OCI-LY1 (cell line): Measurements from ENCODE around the gene BAHD1.
A peak's percentile ranks its signal among the peaks of the same experiment; 100 is the strongest.

Source experiments
- H2AFZ ChIP-seq: fragments of 200-600 bp; sonication (generic), shearing (Covaris generic); 2 replicates; pipeline ENCODE4 v1.6.0; 2014; ENCODE audit warnings: antibody characterized with exemption, mild to moderate bottlenecking, low read length
- H3F3A ChIP-seq: fragments of 200-600 bp; sonication (generic), shearing (Covaris generic); 2 replicates; pipeline ENCODE4 v1.6.0; 2014; ENCODE audit warnings: mild to moderate bottlenecking, antibody characterized with exemption, low read length, moderate library complexity; ENCODE audit not compliant: insufficient read depth
- H3K27ac ChIP-seq: fragments of 200-600 bp; sonication (generic); 2 replicates; pipeline ENCODE4 v1.5.1; 2014; ENCODE audit warnings: low read length, mixed run types, mild to moderate bottlenecking, low read depth; ENCODE audit not compliant: poor library complexity, severe bottlenecking
- H3K27me3 ChIP-seq: fragments of 200-600 bp; sonication (generic); 2 replicates; pipeline ENCODE4 v1.6.0; 2014; ENCODE audit warnings: antibody characterized with exemption, mild to moderate bottlenecking, low read length, moderate library complexity; ENCODE audit not compliant: insufficient read depth
- H3K36me3 ChIP-seq: fragments of 200-600 bp; sonication (generic); 2 replicates; pipeline ENCODE4 v1.6.1; 2014; ENCODE audit warnings: mild to moderate bottlenecking, antibody characterized with exemption, low read length, moderate library complexity, mixed read lengths; ENCODE audit not compliant: insufficient read depth
- H3K4me1 ChIP-seq: fragments of 200-600 bp; sonication (generic); 2 replicates; pipeline ENCODE4 v1.5.1; 2014; ENCODE audit warnings: mild to moderate bottlenecking, low read length, moderate library complexity; ENCODE audit not compliant: insufficient read depth, severe bottlenecking
- H3K4me2 ChIP-seq: fragments of 200-600 bp; sonication (generic), shearing (Covaris generic); 2 replicates; pipeline ENCODE4 v1.6.1; 2014; ENCODE audit warnings: low read length
- H3K4me3 ChIP-seq: fragments of 200-600 bp; sonication (generic); 2 replicates; pipeline ENCODE4 v1.5.1; 2014; ENCODE audit warnings: low read length, low read depth, mild to moderate bottlenecking, mixed read lengths; ENCODE audit not compliant: poor library complexity, severe bottlenecking
- H3K79me2 ChIP-seq: fragments of 200-600 bp; shearing (Covaris generic); 2 replicates; pipeline ENCODE4 v1.6.1; 2016; ENCODE audit warnings: mixed run types, low read length, mixed read lengths; ENCODE audit not compliant: insufficient read depth
- H3K9ac ChIP-seq: fragments of 200-600 bp; sonication (generic), shearing (Covaris generic); 2 replicates; pipeline ENCODE4 v1.6.1; 2014; ENCODE audit warnings: mild to moderate bottlenecking, low read length, mixed read lengths
- H3K9me2 ChIP-seq: fragments of 200-600 bp; sonication (generic), shearing (Covaris generic); 2 replicates; pipeline ENCODE4 v1.6.1; 2014; ENCODE audit warnings: low read depth, mild to moderate bottlenecking, low read length, mixed read lengths
- H3K9me3 ChIP-seq: fragments of 200-600 bp; shearing (Covaris generic); 2 replicates; pipeline ENCODE4 v1.6.1; 2014; ENCODE audit warnings: low read length, mixed read lengths
- H4K20me1 ChIP-seq: fragments of 200-600 bp; sonication (generic), shearing (Covaris generic); 2 replicates; pipeline ENCODE4 v1.6.0; 2016; ENCODE audit warnings: mild to moderate bottlenecking, low read length; ENCODE audit not compliant: insufficient read depth
- EZH2 ChIP-seq: fragments of 200-600 bp; sonication (generic), shearing (Covaris generic); IDR thresholded peaks from 2 replicates; pipeline ENCODE4 v1.8.0; 2017; ENCODE audit warnings: borderline replicate concordance, mixed run types, mild to moderate bottlenecking, antibody characterized with exemption, low read length, moderate library complexity, mixed read lengths
- TF ChIP-seq, protein P1 (sequence below): fragments of 200-600 bp; sonication (generic), shearing (Covaris generic); IDR thresholded peaks from 2 replicates; pipeline ENCODE4 v1.5.1; 2017; ENCODE audit warnings: mild to moderate bottlenecking, antibody characterized with exemption, low read length, moderate library complexity, mixed read lengths

The BAHD1 gene

GRCh38 chr15:40511472-40512133 is 70.8 kb downstream of the BAHD1 start:
- Histone ChIP-seq H3K9me2 (no peaks in the 10 kb centered on the region), H3K27ac (no peak overlapping the region), H4K20me1 (no peaks in the 10 kb centered on the region), H3K79me2 (no peaks in the 10 kb centered on the region), H3K9me3 (no peaks in the 10 kb centered on the region), H3K36me3 (no peaks in the 10 kb centered on the region), H3K4me1 (peaks cover 19% of the 10 kb centered on the region), H3K9ac (no peak overlapping the region; the same call in 1 of the 2 replicates), H3K27me3 (no peaks in the 10 kb centered on the region; the same call in 1 of the 2 replicates), H3K4me3 (peak overlapping the region; percentile 54), H3K4me2 (peak overlapping the region; percentile 74), H3F3A (no peaks in the 10 kb centered on the region), H2AFZ (no peak overlapping the region)
- TF ChIP-seq, protein P1, sequence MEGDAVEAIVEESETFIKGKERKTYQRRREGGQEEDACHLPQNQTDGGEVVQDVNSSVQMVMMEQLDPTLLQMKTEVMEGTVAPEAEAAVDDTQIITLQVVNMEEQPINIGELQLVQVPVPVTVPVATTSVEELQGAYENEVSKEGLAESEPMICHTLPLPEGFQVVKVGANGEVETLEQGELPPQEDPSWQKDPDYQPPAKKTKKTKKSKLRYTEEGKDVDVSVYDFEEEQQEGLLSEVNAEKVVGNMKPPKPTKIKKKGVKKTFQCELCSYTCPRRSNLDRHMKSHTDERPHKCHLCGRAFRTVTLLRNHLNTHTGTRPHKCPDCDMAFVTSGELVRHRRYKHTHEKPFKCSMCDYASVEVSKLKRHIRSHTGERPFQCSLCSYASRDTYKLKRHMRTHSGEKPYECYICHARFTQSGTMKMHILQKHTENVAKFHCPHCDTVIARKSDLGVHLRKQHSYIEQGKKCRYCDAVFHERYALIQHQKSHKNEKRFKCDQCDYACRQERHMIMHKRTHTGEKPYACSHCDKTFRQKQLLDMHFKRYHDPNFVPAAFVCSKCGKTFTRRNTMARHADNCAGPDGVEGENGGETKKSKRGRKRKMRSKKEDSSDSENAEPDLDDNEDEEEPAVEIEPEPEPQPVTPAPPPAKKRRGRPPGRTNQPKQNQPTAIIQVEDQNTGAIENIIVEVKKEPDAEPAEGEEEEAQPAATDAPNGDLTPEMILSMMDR, result no peak
- TF ChIP-seq EZH2, result no peak

- Histone ChIP-seq H3K27ac (no peak overlapping the region), H3K9me3 (no peaks in the 10 kb centered on the region), H4K20me1 (no peaks in the 10 kb centered on the region), H3K79me2 (no peaks in the 10 kb centered on the region), H3K36me3 (no peaks in the 10 kb centered on the region), H3K9me2 (no peaks in the 10 kb centered on the region), H3K9ac (no peak overlapping the region), H3K4me2 (no peak overlapping the region), H3F3A (no peaks in the 10 kb centered on the region), H3K4me3 (no peak overlapping the region), H3K4me1 (peaks cover 12% of the 10 kb centered on the region), H3K27me3 (no peaks in the 10 kb centered on the region; the same call in 1 of the 2 replicates), H2AFZ (no peak overlapping the region)
- TF ChIP-seq EZH2, result no peak
- TF ChIP-seq, protein P1, result no peak
Measured at GRCh38 chr15:40512440-40512839, 71.7 kb downstream of the BAHD1 start.

DNA sequence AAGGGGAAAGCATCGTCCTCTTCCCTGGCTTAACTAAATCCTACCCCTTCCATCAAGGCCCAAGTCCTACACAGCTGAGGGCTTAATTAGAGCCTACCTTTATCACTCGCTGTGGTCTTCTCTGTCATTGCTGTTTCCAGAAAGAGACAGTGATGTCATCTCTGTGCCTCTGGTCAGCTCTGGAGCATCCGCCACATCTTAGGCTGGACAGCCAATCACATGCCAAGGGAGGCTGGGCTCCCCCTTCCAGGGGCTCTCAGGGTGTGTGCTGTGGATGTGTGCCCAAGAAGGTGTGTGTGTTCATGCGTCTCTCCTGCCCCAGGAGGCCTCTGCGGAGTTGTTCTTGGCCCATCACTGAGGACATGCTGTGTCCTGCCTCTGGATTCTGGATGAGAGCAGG is 72.9 kb downstream of the BAHD1 start:
- Histone ChIP-seq H3K9ac (no peak overlapping the region), H3K4me3 (no peak overlapping the region), H3K27me3 (no peaks in the 10 kb centered on the region; the same call in 1 of the 2 replicates), H3K36me3 (no peaks in the 10 kb centered on the region), H3K79me2 (no peaks in the 10 kb centered on the region), H3K9me2 (no peaks in the 10 kb centered on the region), H3K4me1 (peaks cover 12% of the 10 kb centered on the region), H3K4me2 (no peak overlapping the region), H2AFZ (no peak overlapping the region), H3K27ac (no peak overlapping the region), H4K20me1 (no peaks in the 10 kb centered on the region), H3F3A (no peaks in the 10 kb centered on the region), H3K9me3 (no peaks in the 10 kb centered on the region)
- TF ChIP-seq, protein P1, result no peak
- TF ChIP-seq EZH2, result no peak
